IMR-90 (cell line): Measurements from ENCODE around the gene ZNF469. TPM values are rescaled to one million over a fixed set of nuclear protein-coding genes. Genes with fewer than 3 reads are reported as not detected.

Experiments used
- ATAC-seq: fragments of 200-7000 bp; cut with Tn5 transposase; 2 replicates; pipeline ENCODE4 v1.9.1; 2020; ENCODE audit warnings: low read depth, mild to moderate bottlenecking, moderate library complexity
- BruUV-seq: library from RNA; stranded (reverse); fragments of 400-500 nt; replicated peaks from 2 replicates; lab custom pipeline; 2021; lab: Mats Ljungman, UMichigan
- CTCF ChIA-PET: fragments of 300-600 bp; formaldehyde crosslinking; extraction: SDS; loops from one replicate; lab custom pipeline; 2021; ENCODE audit warnings: antibody characterized with exemption; lab: Yijun Ruan, JAX
- POLR2A ChIA-PET: fragments of 300-600 bp; sonication (Branson Sonifier 250); formaldehyde crosslinking; loops from one replicate; lab custom pipeline; 2022; ENCODE audit warnings: antibody characterized with exemption; ENCODE audit not compliant: unreplicated experiment; lab: Charles Lee
- DNase-seq: peaks from one replicate; pipeline ENCODE4 v3.0.0; 2013
- H2AFZ ChIP-seq: replicated peaks from 2 replicates; pipeline ENCODE3; 2013; ENCODE audit warnings: low read length, mild to moderate bottlenecking; ENCODE audit not compliant: poor library complexity
- H2AK5ac ChIP-seq: 2 replicates; pipeline ENCODE4 v1.6.1; 2013; ENCODE audit warnings: low read depth, low read length, inconsistent platforms
- H2AK9ac ChIP-seq: replicated peaks from 2 replicates; pipeline ENCODE3; 2013; ENCODE audit warnings: mild to moderate bottlenecking, low read depth, low read length, moderate library complexity; ENCODE audit not compliant: poor library complexity
- H2BK120ac ChIP-seq: 2 replicates; pipeline ENCODE4 v1.6.1; 2013; ENCODE audit warnings: low read depth, low read length, inconsistent platforms
- H2BK15ac ChIP-seq: 3 replicates; pipeline ENCODE4 v1.6.1; 2013; ENCODE audit warnings: low read depth, low read length, inconsistent platforms
- H2BK20ac ChIP-seq: 2 replicates; pipeline ENCODE4 v1.6.1; 2013; ENCODE audit warnings: low read depth, mild to moderate bottlenecking, inconsistent platforms, low read length, moderate library complexity
- H2BK5ac ChIP-seq: 2 replicates; pipeline ENCODE4 v1.6.1; 2013; ENCODE audit warnings: mild to moderate bottlenecking, low read depth, low read length, inconsistent platforms; ENCODE audit not compliant: poor library complexity, severe bottlenecking
- H3K14ac ChIP-seq: replicated peaks from 2 replicates; pipeline ENCODE4 v1.6.1; 2013; ENCODE audit warnings: low read depth, low read length, inconsistent platforms
- H3K18ac ChIP-seq: 2 replicates; pipeline ENCODE4 v1.6.1; 2013; ENCODE audit warnings: low read depth, low read length, control low read depth
- H3K23ac ChIP-seq: 2 replicates; pipeline ENCODE4 v1.6.1; 2013; ENCODE audit warnings: low read depth, low read length, inconsistent platforms
- H3K27ac ChIP-seq: 2 replicates; pipeline ENCODE4 v1.5.1; 2013; ENCODE audit warnings: mild to moderate bottlenecking, control low read depth, low read length; ENCODE audit not compliant: insufficient read depth
- H3K27me3 ChIP-seq: 2 replicates; pipeline ENCODE4 v1.6.1; 2013; ENCODE audit warnings: low read length; ENCODE audit not compliant: control insufficient read depth, insufficient read depth
- H3K36me3 ChIP-seq: 2 replicates; pipeline ENCODE4 v1.6.1; 2013; ENCODE audit warnings: low read length, mixed read lengths; ENCODE audit not compliant: control insufficient read depth, insufficient read depth
- H3K4ac ChIP-seq: 2 replicates; pipeline ENCODE4 v1.6.1; 2013; ENCODE audit warnings: low read depth, low read length, inconsistent platforms
- H3K4me1 ChIP-seq: 2 replicates; pipeline ENCODE4 v1.6.1; 2013; ENCODE audit warnings: low read length, mixed read lengths; ENCODE audit not compliant: control insufficient read depth, insufficient read depth
- H3K4me2 ChIP-seq: 2 replicates; pipeline ENCODE4 v1.6.1; 2013; ENCODE audit warnings: low read depth, mild to moderate bottlenecking, control low read depth, low read length, moderate library complexity
- H3K4me3 ChIP-seq: 2 replicates; pipeline ENCODE4 v1.5.1; 2013; ENCODE audit warnings: low read depth, mild to moderate bottlenecking, control low read depth, low read length, moderate library complexity; ENCODE audit not compliant: insufficient read depth
- H3K56ac ChIP-seq: 2 replicates; pipeline ENCODE4 v1.6.1; 2013; ENCODE audit warnings: low read length, inconsistent platforms; ENCODE audit not compliant: insufficient read depth; ENCODE audit errors: extremely low read depth
- H3K79me1 ChIP-seq, 2 experiments: 2 replicates each; pipeline ENCODE4 v1.6.1; 2013; ENCODE audit warnings: low read length in 2 of 2, inconsistent platforms in 1 of 2, low read depth in 1 of 2
- H3K9ac ChIP-seq: 2 replicates; pipeline ENCODE4 v1.6.1; 2013; ENCODE audit warnings: low read depth, low read length, control low read depth
- H3K9me1 ChIP-seq: 2 replicates; pipeline ENCODE4 v1.6.1; 2013; ENCODE audit warnings: low read length, inconsistent platforms; ENCODE audit not compliant: insufficient read depth
- H3K9me3 ChIP-seq: 2 replicates; pipeline ENCODE4 v1.6.1; 2013; ENCODE audit warnings: low read length; ENCODE audit not compliant: control insufficient read depth, insufficient read depth
- H4K20me1 ChIP-seq: 2 replicates; pipeline ENCODE4 v1.6.1; 2013; ENCODE audit warnings: low read length, inconsistent platforms; ENCODE audit not compliant: insufficient read depth
- H4K5ac ChIP-seq: 2 replicates; pipeline ENCODE4 v1.6.1; 2013; ENCODE audit warnings: mild to moderate bottlenecking, low read depth, low read length, control low read depth
- H4K8ac ChIP-seq, 2 experiments: 2 replicates each; pipeline ENCODE4 v1.6.1; 2013; ENCODE audit warnings: low read depth in 2 of 2, low read length in 2 of 2, control low read depth in 1 of 2, inconsistent platforms in 1 of 2
- H4K91ac ChIP-seq: 2 replicates; pipeline ENCODE4 v1.6.1; 2013; ENCODE audit warnings: low read depth, low read length, inconsistent platforms; ENCODE audit not compliant: insufficient read depth
- BHLHE40 ChIP-seq: fragments of 150-350 bp; IDR thresholded peaks from 2 replicates; pipeline ENCODE4 v1.6.1; 2016; ENCODE audit warnings: mild to moderate bottlenecking, low read depth, low read length
- CEBPB ChIP-seq: IDR thresholded peaks from 2 replicates; pipeline ENCODE4 v1.6.1; 2012; ENCODE audit warnings: low read depth, low read length, improper control_type of control experiment
- CHD1 ChIP-seq: IDR thresholded peaks from 2 replicates; pipeline ENCODE4 v1.6.1; 2012; ENCODE audit warnings: low read depth, low read length, improper control_type of control experiment
- FOS ChIP-seq: fragments of 150-350 bp; IDR thresholded peaks from 2 replicates; pipeline ENCODE4 v1.6.1; 2016; ENCODE audit warnings: low read depth, low read length
- MAFK ChIP-seq: IDR thresholded peaks from 2 replicates; pipeline ENCODE4 v1.6.1; 2012; ENCODE audit warnings: low read depth, low read length, improper control_type of control experiment
- MAZ ChIP-seq: IDR thresholded peaks from 2 replicates; pipeline ENCODE4 v1.6.1; 2012; ENCODE audit warnings: low read depth, mild to moderate bottlenecking, low read length, improper control_type of control experiment, moderate library complexity, borderline replicate concordance
- MXI1 ChIP-seq: IDR thresholded peaks from 2 replicates; pipeline ENCODE4 v1.6.1; 2012; ENCODE audit warnings: low read depth, mild to moderate bottlenecking, low read length, moderate library complexity, borderline replicate concordance
- NFE2L2 ChIP-seq: fragments of 150-350 bp; IDR thresholded peaks from 2 replicates; pipeline ENCODE4 v1.6.1; 2016; ENCODE audit warnings: low read depth, mild to moderate bottlenecking, low read length
- POLR2A ChIP-seq: IDR thresholded peaks from 2 replicates; pipeline ENCODE4 v1.6.1; 2012; ENCODE audit warnings: mild to moderate bottlenecking, low read depth, low read length
- RAD21 ChIP-seq: IDR thresholded peaks from 2 replicates; pipeline ENCODE4 v1.6.1; 2012; ENCODE audit warnings: low read length, improper control_type of control experiment
- RCOR1 ChIP-seq: IDR thresholded peaks from 2 replicates; pipeline ENCODE4 v1.6.1; 2012; ENCODE audit warnings: mild to moderate bottlenecking, low read length, improper control_type of control experiment; ENCODE audit not compliant: insufficient replicate concordance
- RFX5 ChIP-seq: IDR thresholded peaks from 2 replicates; pipeline ENCODE4 v1.8.0; 2012; ENCODE audit warnings: low read depth, mild to moderate bottlenecking, low read length, moderate library complexity
- SMC3 ChIP-seq: fragments of 150-350 bp; IDR thresholded peaks from 2 replicates; pipeline ENCODE4 v1.6.1; 2016; ENCODE audit warnings: low read depth, mild to moderate bottlenecking, antibody characterized with exemption, low read length, moderate library complexity
- WGBS, 2 experiments: methylation state at CpG; one replicate each; pipeline versions ENCODE4 v1.1.5 to v1.1.7; 2013; ENCODE audit warnings: missing lambda C conversion rate in 2 of 2; ENCODE audit not compliant: insufficient read length in 1 of 2; ENCODE audit errors: extremely low coverage in 2 of 2; 5-methylcytosine and 5-hydroxymethylcytosine counted together
- dilution Hi-C: fragments of 300-500 bp; cut with HindIII; formaldehyde crosslinking; loops from one replicate; pipeline ENCODE4 v1.14.3; 2018; ENCODE audit warnings: low sequenced_read_pairs; ENCODE audit not compliant: unreplicated experiment
- in situ Hi-C: fragments of 300-500 bp; cut with MboI; formaldehyde crosslinking; loops from 3 replicates; pipeline ENCODE4 v1.14.3; 2019; ENCODE audit warnings: low sequenced_read_pairs, inconsistent platforms, mixed read lengths
- intact Hi-C: fragments of 100-400 bp; cut with micrococcal nuclease; formaldehyde crosslinking; loops from 2 replicates; pipeline ENCODE4 v1.10.0; 2022
- polyA plus RNA-seq, 3 experiments: library from polyadenylated mRNA; depleted of rRNA; stranded (reverse); fragments of >200 nt; gene quantifications; 2 replicates each; pipeline ENCODE4 v1.2.3, GENCODE V29; 2012; ENCODE audit warnings: low replicate concordance in 1 of 3
- total RNA-seq: library from RNA; depleted of rRNA; stranded (reverse); fragments of >200 nt; gene quantifications from 2 replicates; pipeline ENCODE4 v1.2.3, GENCODE V29; 2012
- TF ChIP-seq, protein P1 (sequence below): fragments of 150-350 bp; IDR thresholded peaks from 2 replicates; pipeline ENCODE4 v1.6.1; 2017; ENCODE audit warnings: mild to moderate bottlenecking, antibody characterized with exemption, low read length, low read depth
- TF ChIP-seq, protein P2 (sequence below): fragments of 150-350 bp; IDR thresholded peaks from 2 replicates; pipeline ENCODE4 v1.6.1; 2016; ENCODE audit warnings: low read depth, mild to moderate bottlenecking, low read length, moderate library complexity, borderline replicate concordance
- TF ChIP-seq, protein P3 (sequence below): conservative IDR thresholded peaks from 2 replicates; pipeline ENCODE4 v1.5.1; 2012; ENCODE audit warnings: mild to moderate bottlenecking, low read depth, low read length, improper control_type of control experiment

ZNF469 gene
- total and polyA plus RNA-seq, 2 of the 4 experiments (the other 2 are of a cell fraction): 1.1 to 13.3 TPM

DNA sequence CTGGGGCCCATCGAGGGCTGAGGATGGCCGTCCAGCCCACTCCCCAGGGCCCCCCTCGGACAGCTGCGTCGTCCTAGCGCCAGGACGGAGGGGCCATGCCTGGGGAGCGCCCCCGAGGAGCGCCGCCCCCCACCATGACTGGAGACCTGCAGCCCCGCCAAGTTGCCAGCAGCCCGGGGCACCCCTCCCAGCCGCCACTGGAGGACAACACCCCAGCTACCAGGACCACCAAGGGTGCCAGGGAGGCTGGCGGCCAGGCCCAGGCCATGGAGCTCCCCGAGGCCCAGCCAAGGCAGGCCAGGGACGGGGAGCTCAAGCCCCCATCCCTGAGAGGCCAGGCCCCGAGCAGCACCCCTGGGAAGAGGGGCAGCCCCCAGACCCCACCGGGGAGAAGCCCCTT is 44.6 kb downstream of the ZNF469 start:
- ChIA-PET CTCF (no interaction called here), POLR2A (no interaction called here)
- Histone ChIP-seq H4K5ac (no peak overlapping the region), H2BK15ac (no peak overlapping the region), H3K56ac (no peak overlapping the region), H3K23ac (no peak overlapping the region), H4K8ac (no peak overlapping the region), H3K4me2 (no peak overlapping the region), H3K18ac (no peak overlapping the region), H3K79me1 (peaks cover 4 to 54% of the 10 kb centered on the region in 2 experiments; a peak in 3 of 4 replicates), H2BK20ac (no peak overlapping the region), H2BK120ac (no peak overlapping the region), H3K9me1 (peaks cover 15% of the 10 kb centered on the region), H3K4ac (no peak overlapping the region), H2BK5ac (no peak overlapping the region), H3K9ac (no peak overlapping the region), H2AK5ac (no peak overlapping the region), H4K91ac (no peak overlapping the region), H2AK9ac (no peak overlapping the region), H3K4me1 (no peaks in the 10 kb centered on the region; the same call in none of the 2 replicates), H3K9me3 (no peaks in the 10 kb centered on the region), H3K36me3 (peaks cover 71% of the 10 kb centered on the region), H4K20me1 (peaks cover 58% of the 10 kb centered on the region), H3K4me3 (no peak overlapping the region), H3K27me3 (no peaks in the 10 kb centered on the region), H2AFZ (no peak overlapping the region), H3K27ac (no peak overlapping the region), H3K14ac (no peak overlapping the region)
- ATAC-seq (no peak), DNase-seq (no peak)
- no TSS peak for BruUV-seq
- intact Hi-C loops (no loop called here), in situ Hi-C loops (no loop called here), dilution Hi-C loops (no loop called here)
- TF ChIP-seq POLR2A (no peak), MXI1 (no peak), MAZ (no peak), CHD1 (no peak), CEBPB (no peak), RFX5 (no peak), RAD21 (no peak), MAFK (no peak), FOS (no peak), BHLHE40 (no peak), RCOR1 (no peak), SMC3 (no peak), NFE2L2 (no peak)
- TF ChIP-seq, protein P1, sequence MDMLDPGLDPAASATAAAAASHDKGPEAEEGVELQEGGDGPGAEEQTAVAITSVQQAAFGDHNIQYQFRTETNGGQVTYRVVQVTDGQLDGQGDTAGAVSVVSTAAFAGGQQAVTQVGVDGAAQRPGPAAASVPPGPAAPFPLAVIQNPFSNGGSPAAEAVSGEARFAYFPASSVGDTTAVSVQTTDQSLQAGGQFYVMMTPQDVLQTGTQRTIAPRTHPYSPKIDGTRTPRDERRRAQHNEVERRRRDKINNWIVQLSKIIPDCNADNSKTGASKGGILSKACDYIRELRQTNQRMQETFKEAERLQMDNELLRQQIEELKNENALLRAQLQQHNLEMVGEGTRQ: no peak
- TF ChIP-seq, protein P2, sequence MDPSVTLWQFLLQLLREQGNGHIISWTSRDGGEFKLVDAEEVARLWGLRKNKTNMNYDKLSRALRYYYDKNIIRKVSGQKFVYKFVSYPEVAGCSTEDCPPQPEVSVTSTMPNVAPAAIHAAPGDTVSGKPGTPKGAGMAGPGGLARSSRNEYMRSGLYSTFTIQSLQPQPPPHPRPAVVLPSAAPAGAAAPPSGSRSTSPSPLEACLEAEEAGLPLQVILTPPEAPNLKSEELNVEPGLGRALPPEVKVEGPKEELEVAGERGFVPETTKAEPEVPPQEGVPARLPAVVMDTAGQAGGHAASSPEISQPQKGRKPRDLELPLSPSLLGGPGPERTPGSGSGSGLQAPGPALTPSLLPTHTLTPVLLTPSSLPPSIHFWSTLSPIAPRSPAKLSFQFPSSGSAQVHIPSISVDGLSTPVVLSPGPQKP: no peak
- TF ChIP-seq, protein P3, sequence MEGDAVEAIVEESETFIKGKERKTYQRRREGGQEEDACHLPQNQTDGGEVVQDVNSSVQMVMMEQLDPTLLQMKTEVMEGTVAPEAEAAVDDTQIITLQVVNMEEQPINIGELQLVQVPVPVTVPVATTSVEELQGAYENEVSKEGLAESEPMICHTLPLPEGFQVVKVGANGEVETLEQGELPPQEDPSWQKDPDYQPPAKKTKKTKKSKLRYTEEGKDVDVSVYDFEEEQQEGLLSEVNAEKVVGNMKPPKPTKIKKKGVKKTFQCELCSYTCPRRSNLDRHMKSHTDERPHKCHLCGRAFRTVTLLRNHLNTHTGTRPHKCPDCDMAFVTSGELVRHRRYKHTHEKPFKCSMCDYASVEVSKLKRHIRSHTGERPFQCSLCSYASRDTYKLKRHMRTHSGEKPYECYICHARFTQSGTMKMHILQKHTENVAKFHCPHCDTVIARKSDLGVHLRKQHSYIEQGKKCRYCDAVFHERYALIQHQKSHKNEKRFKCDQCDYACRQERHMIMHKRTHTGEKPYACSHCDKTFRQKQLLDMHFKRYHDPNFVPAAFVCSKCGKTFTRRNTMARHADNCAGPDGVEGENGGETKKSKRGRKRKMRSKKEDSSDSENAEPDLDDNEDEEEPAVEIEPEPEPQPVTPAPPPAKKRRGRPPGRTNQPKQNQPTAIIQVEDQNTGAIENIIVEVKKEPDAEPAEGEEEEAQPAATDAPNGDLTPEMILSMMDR: no peak
- WGBS, 2 experiments: 89% methylated on average over 6 of the region's 19 CpGs; no CpG with 5 or more reads in 1 of the 2 experiments
